ENCODE results near the gene KDM1A. TPM values are rescaled to one million over a fixed set of nuclear protein-coding genes. Genes with fewer than 3 reads are reported as not detected.
A peak's percentile ranks its signal among the peaks of the same experiment; 100 is the strongest.

KDM1A gene
- total and polyA plus RNA-seq, 5 donors from 2014 or later, result 30.9 to 41.3 (median 37.4) TPM

DNA sequence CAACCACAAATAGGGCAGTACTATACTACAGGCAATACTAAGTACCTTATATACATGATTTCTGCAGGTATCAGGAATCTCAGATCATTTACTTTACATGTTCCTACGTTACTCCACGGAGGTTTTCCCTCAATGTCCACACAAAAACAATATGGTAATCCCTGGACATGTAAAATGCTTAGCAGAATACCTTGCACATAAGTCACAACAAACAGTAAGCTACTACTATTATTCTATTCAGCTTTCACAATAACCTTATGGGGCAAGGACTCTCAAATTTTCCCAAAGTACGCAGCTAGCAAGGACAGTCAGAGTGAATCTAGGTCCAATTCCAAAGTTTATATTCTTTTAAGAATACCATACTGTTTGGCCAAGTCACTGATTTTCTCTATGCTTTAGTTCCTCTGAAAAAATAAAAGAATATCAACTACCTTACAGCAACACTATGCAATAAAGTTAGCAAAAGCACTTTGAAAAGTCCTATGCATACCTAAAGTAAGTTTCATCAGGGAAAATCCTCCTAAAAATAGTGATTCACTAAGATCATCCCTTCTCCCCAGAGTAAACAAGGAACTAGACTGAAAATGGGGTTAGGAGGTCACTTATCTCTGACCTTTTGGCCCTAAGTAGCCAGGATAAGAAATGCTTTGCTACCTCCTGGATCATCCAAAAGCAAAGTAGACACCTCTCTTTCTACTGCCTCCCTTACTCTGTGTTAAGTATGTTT lies 82.0 kb downstream of the KDM1A start:
- H3K36me3 Mint-ChIP-seq, result peaks cover 4% of the 10 kb centered on the region
- H3K36me3 ChIP-seq (ENCODE audit: control insufficient read depth, insufficient read depth, low read length), result no peaks in the 10 kb centered on the region
- no peak for DNase-seq
- ATAC-seq (ENCODE audit: low read depth in 2 of 2), result no peak
- peak overlapping the region in 1 of 3 donors; percentile 95 for H3K27ac Mint-ChIP-seq
- H3K4me1 ChIP-seq (ENCODE audit: control insufficient read depth, insufficient read depth, low read length, poor library complexity, severe bottlenecking), result peaks cover 25% of the 10 kb centered on the region
- no peak overlapping the region for H3K4me3 ChIP-seq (ENCODE audit: low read depth, low read length)
- H3K4me3 Mint-ChIP-seq, result no peak overlapping the region
- H3K4me1 Mint-ChIP-seq, result peaks cover 16 to 58% (median 48%) of the 10 kb centered on the region in 4 donors
- H3K9me3 ChIP-seq (ENCODE audit: control insufficient read depth in 2 of 2, low read length in 2 of 2), result no peaks in the 10 kb centered on the region
- no peaks in the 10 kb centered on the region for H3K9me3 Mint-ChIP-seq
- H3K27me3 Mint-ChIP-seq, result no peaks in the 10 kb centered on the region
- no peak overlapping the region for H3K27ac ChIP-seq (ENCODE audit: insufficient read depth, low read length, poor library complexity, severe bottlenecking)
- no peaks in the 10 kb centered on the region for H3K27me3 ChIP-seq (ENCODE audit: control insufficient read depth, insufficient read depth, low read length)

DNA sequence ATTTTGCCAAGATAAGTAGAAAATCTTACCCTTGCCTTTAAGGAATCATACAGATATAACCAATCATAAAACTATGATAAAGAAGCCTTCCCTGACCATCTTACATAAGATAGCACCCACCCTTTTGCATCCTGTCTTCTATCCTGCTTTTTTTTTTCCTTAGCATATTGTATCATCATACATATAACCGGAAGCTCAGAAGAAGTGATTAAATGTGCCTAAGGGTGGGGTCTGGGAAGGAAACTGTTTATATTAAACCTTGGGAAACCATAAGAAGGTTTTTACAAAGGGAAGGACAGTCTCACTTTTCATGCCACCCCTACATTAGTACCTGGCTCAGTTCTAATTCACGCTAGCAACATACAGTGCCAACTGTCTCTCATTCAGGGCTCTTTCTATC lies 82.6 kb downstream of the KDM1A start:
- Histone ChIP-seq H3K36me3 (ENCODE audit: control insufficient read depth, insufficient read depth, low read length) (no peaks in the 10 kb centered on the region), H3K4me1 (ENCODE audit: control insufficient read depth, insufficient read depth, low read length, poor library complexity, severe bottlenecking) (peaks cover 25% of the 10 kb centered on the region), H3K9me3 (ENCODE audit: control insufficient read depth in 2 of 2, low read length in 2 of 2) (no peaks in the 10 kb centered on the region), H3K27ac (ENCODE audit: insufficient read depth, low read length, poor library complexity, severe bottlenecking) (no peak overlapping the region), H3K27me3 (ENCODE audit: control insufficient read depth, insufficient read depth, low read length) (no peaks in the 10 kb centered on the region), H3K4me3 (ENCODE audit: low read depth, low read length) (no peak overlapping the region)
- DNase-seq, result no peak
- H3K4me1 Mint-ChIP-seq, result peaks cover 16 to 61% (median 51%) of the 10 kb centered on the region in 4 donors
- H3K4me3 Mint-ChIP-seq, result no peak overlapping the region
- ATAC-seq (ENCODE audit: low read depth in 2 of 2), result no peak
- no peaks in the 10 kb centered on the region for H3K9me3 Mint-ChIP-seq
- H3K27ac Mint-ChIP-seq, result peak overlapping the region; percentile 65 to 95 (median 94)
- H3K27me3 Mint-ChIP-seq, result no peaks in the 10 kb centered on the region
- H3K36me3 Mint-ChIP-seq, result peaks cover 8% of the 10 kb centered on the region

DNA sequence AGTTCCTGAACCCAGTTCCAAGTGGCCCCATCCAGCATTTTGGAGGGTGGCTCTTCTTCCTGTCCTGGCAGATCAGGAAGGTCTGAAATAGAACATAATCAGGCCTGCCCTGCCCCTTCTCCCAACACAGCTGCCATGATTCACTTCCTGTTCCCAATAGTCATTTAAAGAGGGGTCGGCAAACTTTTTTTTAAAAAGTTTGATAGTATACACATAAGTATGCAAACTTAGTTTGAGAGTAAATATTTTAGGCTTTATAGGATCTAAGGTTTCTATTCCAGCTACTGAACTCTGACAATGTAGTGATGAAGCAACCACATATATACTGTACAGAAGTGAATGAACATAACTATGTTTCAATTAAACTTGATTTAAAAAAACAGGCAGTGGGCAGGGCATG lies 83.0 kb downstream of the KDM1A start:
- Mint-ChIP-seq H3K9me3 (peaks cover 0 to 1% (median 0%) of the 10 kb centered on the region in 7 donors), H3K27ac (peak overlapping the region; percentile 65 to 95 (median 94)), H3K4me1 (peaks cover 16 to 64% (median 53%) of the 10 kb centered on the region in 4 donors), H3K4me3 (peak overlapping the region in 2 of 4 donors; percentile 8 to 56), H3K36me3 (peaks cover 12% of the 10 kb centered on the region), H3K27me3 (no peaks in the 10 kb centered on the region)
- Histone ChIP-seq H3K36me3 (ENCODE audit: control insufficient read depth, insufficient read depth, low read length) (no peaks in the 10 kb centered on the region), H3K27me3 (ENCODE audit: control insufficient read depth, insufficient read depth, low read length) (no peaks in the 10 kb centered on the region), H3K27ac (ENCODE audit: insufficient read depth, low read length, poor library complexity, severe bottlenecking) (no peak overlapping the region), H3K4me1 (ENCODE audit: control insufficient read depth, insufficient read depth, low read length, poor library complexity, severe bottlenecking) (peaks cover 25% of the 10 kb centered on the region), H3K4me3 (ENCODE audit: low read depth, low read length) (no peak overlapping the region), H3K9me3 (ENCODE audit: control insufficient read depth in 2 of 2, low read length in 2 of 2) (no peaks in the 10 kb centered on the region)
- DNase-seq (no peak), ATAC-seq (ENCODE audit: low read depth in 2 of 2) (no peak)

DNA sequence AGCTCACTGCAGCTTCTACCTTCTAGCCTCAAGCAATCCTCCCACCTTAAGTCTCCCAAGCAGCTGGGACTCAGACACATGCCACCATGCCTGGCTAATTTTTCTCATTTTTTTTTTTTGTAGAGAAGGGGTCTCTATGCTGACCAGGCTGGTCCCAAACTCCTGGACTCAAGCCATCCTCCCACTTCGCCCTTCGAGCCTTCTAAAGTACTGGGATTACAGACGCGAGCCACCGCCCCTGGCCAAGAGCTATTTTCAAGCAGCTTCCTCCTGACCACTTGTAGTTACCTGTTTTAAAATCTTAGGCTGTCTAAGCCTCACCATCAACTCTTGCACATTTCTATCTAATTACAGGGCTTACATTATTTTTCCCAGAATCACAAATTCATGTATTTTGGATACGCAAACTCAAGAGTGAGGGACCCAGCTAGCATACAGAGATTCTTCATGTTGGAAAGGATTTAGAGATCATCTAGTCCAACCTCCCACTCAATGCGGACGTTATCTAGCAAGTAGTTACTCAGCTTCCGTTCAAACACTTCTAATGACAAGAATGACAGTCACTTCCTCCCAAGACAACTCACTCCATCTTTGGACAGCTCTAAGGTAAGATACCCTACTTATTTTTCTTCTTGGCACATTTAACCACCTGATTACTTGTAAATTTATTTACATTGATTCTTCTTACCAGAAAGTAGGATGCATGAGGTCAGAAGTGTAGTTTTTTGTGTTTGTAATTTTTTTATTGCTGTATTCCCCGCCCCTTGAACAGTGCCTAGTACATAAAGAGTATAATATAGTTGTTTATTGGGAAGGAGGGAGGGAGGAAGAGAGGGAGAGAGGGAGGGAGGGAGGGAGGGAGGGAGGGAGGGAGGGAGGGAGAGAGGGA lies 84.0 kb downstream of the KDM1A start:
- H3K36me3 ChIP-seq (ENCODE audit: control insufficient read depth, insufficient read depth, low read length), result no peaks in the 10 kb centered on the region
- H3K36me3 Mint-ChIP-seq, result peaks cover 18% of the 10 kb centered on the region
- peaks cover 0 to 1% (median 0%) of the 10 kb centered on the region in 7 donors for H3K9me3 Mint-ChIP-seq
- H3K27ac ChIP-seq (ENCODE audit: insufficient read depth, low read length, poor library complexity, severe bottlenecking), result peak overlapping the region; percentile 73
- H3K4me1 ChIP-seq (ENCODE audit: control insufficient read depth, insufficient read depth, low read length, poor library complexity, severe bottlenecking), result peaks cover 25% of the 10 kb centered on the region
- H3K9me3 ChIP-seq (ENCODE audit: control insufficient read depth in 2 of 2, low read length in 2 of 2), result no peaks in the 10 kb centered on the region
- H3K27me3 ChIP-seq (ENCODE audit: control insufficient read depth, insufficient read depth, low read length), result no peaks in the 10 kb centered on the region
- ATAC-seq (ENCODE audit: low read depth in 2 of 2) (peak; percentile 94 to 95), DNase-seq (peak in 2 of 3 donors; percentile 58 to 85)
- H3K4me3 ChIP-seq (ENCODE audit: low read depth, low read length), result peak overlapping the region; percentile 68
- peak overlapping the region; percentile 94 to 98 (median 95) for H3K27ac Mint-ChIP-seq
- no peaks in the 10 kb centered on the region for H3K27me3 Mint-ChIP-seq
- peak overlapping the region; percentile 53 to 83 (median 74) for H3K4me3 Mint-ChIP-seq
- peaks cover 16 to 67% (median 53%) of the 10 kb centered on the region in 4 donors for H3K4me1 Mint-ChIP-seq

DNA sequence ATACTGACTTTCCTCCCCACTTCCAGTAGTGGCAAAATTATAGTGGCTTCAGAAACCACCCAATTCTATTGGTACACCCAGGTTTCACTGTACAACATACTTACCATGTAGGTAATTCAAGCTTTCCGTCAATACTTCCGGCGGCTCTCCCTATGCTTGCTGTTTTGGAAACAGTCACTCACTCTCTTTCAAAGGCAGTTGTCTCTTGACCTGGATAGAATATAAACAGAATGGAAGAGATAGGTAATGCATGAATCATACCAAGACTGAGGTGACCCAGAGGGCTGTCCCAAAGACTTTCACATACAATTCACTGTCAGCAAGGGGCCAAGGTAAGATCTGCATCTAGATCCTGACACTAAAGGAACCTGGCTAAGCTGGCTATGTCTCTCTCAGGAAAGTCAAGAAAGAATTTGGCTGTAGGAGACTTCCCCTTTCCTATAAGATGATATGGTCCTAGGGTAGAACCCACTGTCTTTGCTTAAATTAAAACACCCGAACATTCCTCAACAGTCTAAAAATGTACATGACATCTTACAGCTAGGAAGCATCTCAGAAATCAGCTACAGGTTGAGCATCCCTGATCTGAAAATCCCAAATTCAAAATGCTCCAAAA lies 89.8 kb downstream of the KDM1A start:
- Histone ChIP-seq H3K27me3 (ENCODE audit: control insufficient read depth, insufficient read depth, low read length) (no peaks in the 10 kb centered on the region), H3K27ac (ENCODE audit: insufficient read depth, low read length, poor library complexity, severe bottlenecking) (no peak overlapping the region), H3K4me1 (ENCODE audit: control insufficient read depth, insufficient read depth, low read length, poor library complexity, severe bottlenecking) (peaks cover 32% of the 10 kb centered on the region), H3K36me3 (ENCODE audit: control insufficient read depth, insufficient read depth, low read length) (no peaks in the 10 kb centered on the region), H3K9me3 (ENCODE audit: control insufficient read depth in 2 of 2, low read length in 2 of 2) (no peaks in the 10 kb centered on the region), H3K4me3 (ENCODE audit: low read depth, low read length) (no peak overlapping the region)
- H3K4me3 Mint-ChIP-seq, result peak overlapping the region in 3 of 4 donors; percentile 4 to 70 (median 35)
- no peaks in the 10 kb centered on the region for H3K27me3 Mint-ChIP-seq
- H3K27ac Mint-ChIP-seq, result peak overlapping the region; percentile 0 to 48 (median 16)
- peaks cover 0 to 1% (median 0%) of the 10 kb centered on the region in 7 donors for H3K9me3 Mint-ChIP-seq
- ATAC-seq (ENCODE audit: low read depth in 2 of 2), result peak in 1 of 2 donors; percentile 19
- H3K4me1 Mint-ChIP-seq, result peaks cover 12 to 82% (median 52%) of the 10 kb centered on the region in 4 donors
- peak in 1 of 3 donors; percentile 40 for DNase-seq
- peaks cover 18% of the 10 kb centered on the region for H3K36me3 Mint-ChIP-seq

DNA sequence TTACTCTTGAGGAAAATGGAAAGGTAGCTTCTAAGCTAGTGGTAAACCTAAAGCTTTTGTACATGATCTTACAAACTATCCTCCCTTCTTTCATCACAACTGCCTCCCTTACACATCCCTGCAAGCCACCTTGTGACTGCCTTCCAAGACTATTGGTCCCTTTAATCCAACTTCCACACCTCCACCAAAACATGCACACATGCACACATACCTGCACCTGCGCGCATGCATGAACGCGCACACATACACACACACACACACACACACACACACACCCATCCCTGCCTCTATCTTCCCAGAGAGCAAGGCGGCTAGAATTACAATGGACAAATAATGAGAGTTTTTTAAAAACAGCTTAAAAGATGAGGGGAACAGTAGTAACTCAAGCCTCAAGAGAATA lies 91.1 kb downstream of the KDM1A start:
- Histone ChIP-seq H3K27ac (ENCODE audit: insufficient read depth, low read length, poor library complexity, severe bottlenecking) (no peak overlapping the region), H3K9me3 (ENCODE audit: control insufficient read depth in 2 of 2, low read length in 2 of 2) (no peaks in the 10 kb centered on the region), H3K36me3 (ENCODE audit: control insufficient read depth, insufficient read depth, low read length) (no peaks in the 10 kb centered on the region), H3K4me3 (ENCODE audit: low read depth, low read length) (no peak overlapping the region), H3K4me1 (ENCODE audit: control insufficient read depth, insufficient read depth, low read length, poor library complexity, severe bottlenecking) (peaks cover 42% of the 10 kb centered on the region), H3K27me3 (ENCODE audit: control insufficient read depth, insufficient read depth, low read length) (no peaks in the 10 kb centered on the region)
- DNase-seq (no peak), ATAC-seq (ENCODE audit: low read depth in 2 of 2) (no peak)
- Mint-ChIP-seq H3K27ac (peak overlapping the region; percentile 2 to 84 (median 71)), H3K9me3 (peaks cover 0 to 1% (median 0%) of the 10 kb centered on the region in 7 donors), H3K4me3 (peak overlapping the region in 2 of 4 donors; percentile 8 to 11), H3K27me3 (no peaks in the 10 kb centered on the region), H3K36me3 (peaks cover 15% of the 10 kb centered on the region), H3K4me1 (peaks cover 25 to 85% (median 63%) of the 10 kb centered on the region in 4 donors)
